ENCODE data around the gene MPEG1.

MPEG1 gene

GRCh38 chr11:59218319-59218718 is 5.6 kb upstream of the MPEG1 start:
- no peak for DNase-seq

- DNase-seq = no peak
Observed at GRCh38 chr11:59216641-59217564, 4.2 kb upstream of the MPEG1 start.

- no peak for DNase-seq
Observed at GRCh38 chr11:59214141-59214893, 1.6 kb upstream of the MPEG1 start.

GRCh38 chr11:59212222-59212621 is 505 bp downstream of the MPEG1 start:
- DNase-seq = no peak

GRCh38 chr11:59208956-59209355 is 3.8 kb downstream of the MPEG1 start:
- no peak for DNase-seq

- DNase-seq = peak; percentile 55
Observed at GRCh38 chr11:59207988-59208451, 4.7 kb downstream of the MPEG1 start.

GRCh38 chr11:59206635-59207034 is 6.1 kb downstream of the MPEG1 start:
- no peak for DNase-seq

- no peak for DNase-seq
Observed at GRCh38 chr11:59205648-59206047, 7.1 kb downstream of the MPEG1 start.

- DNase-seq = no peak
Observed at GRCh38 chr11:59204746-59205145, 8.0 kb downstream of the MPEG1 start.

GRCh38 chr11:59201353-59201752 is 11.4 kb downstream of the MPEG1 start:
- DNase-seq = no peak

GRCh38 chr11:59200423-59200746 is 12.3 kb downstream of the MPEG1 start:
- DNase-seq = peak; percentile 24

GRCh38 chr11:59199546-59200422 is 12.9 kb downstream of the MPEG1 start:
- peak; percentile 12 for DNase-seq

- no peak for DNase-seq
Observed at GRCh38 chr11:59198726-59199125, 14.0 kb downstream of the MPEG1 start.

GRCh38 chr11:59197991-59198390 is 14.7 kb downstream of the MPEG1 start:
- DNase-seq = peak; percentile 82

GRCh38 chr11:59196777-59197176 is 15.9 kb downstream of the MPEG1 start:
- DNase-seq = no peak

- DNase-seq = no peak
Observed at GRCh38 chr11:59195586-59195985, 17.1 kb downstream of the MPEG1 start.

GRCh38 chr11:59193587-59194130 is 19.1 kb downstream of the MPEG1 start:
- DNase-seq = no peak

- DNase-seq = no peak
Observed at GRCh38 chr11:59192446-59193020, 20.2 kb downstream of the MPEG1 start.

GRCh38 chr11:59191890-59192289 is 20.8 kb downstream of the MPEG1 start:
- no peak for DNase-seq

GRCh38 chr11:59191095-59191494 is 21.6 kb downstream of the MPEG1 start:
- no peak for DNase-seq

GRCh38 chr11:59189986-59190385 is 22.7 kb downstream of the MPEG1 start:
- no peak for DNase-seq

- DNase-seq = no peak
Observed at GRCh38 chr11:59188954-59189353, 23.8 kb downstream of the MPEG1 start.

Data from DMS79 treated with DMSO at 0.1 percent for 48 hours (cell line).